Stimulated activated CD8-positive, alpha-beta memory T cell treated with anti-CD3 and anti-CD28 coated beads, Interleukin-7, amount 100 ng/mL, for 48 hours (primary cell): ENCODE results near the gene KRT2.
A peak's percentile ranks its signal among the peaks of the same experiment; 100 is the strongest.
"Not testable (repeated sequence)": the region's sequence is repeated elsewhere in the genome, so short reads cannot be mapped to it uniquely, and the experiment has no call there.

Experiments used
- DNase-seq, 2 donors: peaks; one replicate each; pipeline ENCODE4 v3.0.0-alpha.2; 2020; ENCODE audit warnings: low read depth in 1 of 2; ENCODE audit errors: extremely low read depth in 1 of 2

KRT2 gene

GRCh38 chr12:52685406-52685890 lies 33.4 kb upstream of the KRT2 start:
- no peak for DNase-seq

- no peak for DNase-seq
Observed at GRCh38 chr12:52684431-52684830, 32.4 kb upstream of the KRT2 start.

GRCh38 chr12:52683575-52684300 lies 31.7 kb upstream of the KRT2 start:
- DNase-seq, result no peak

GRCh38 chr12:52682938-52683574 lies 31.0 kb upstream of the KRT2 start:
- no peak for DNase-seq

- no peak for DNase-seq
Observed at GRCh38 chr12:52682381-52682660, 30.3 kb upstream of the KRT2 start.

GRCh38 chr12:52681526-52682380 lies 29.7 kb upstream of the KRT2 start:
- DNase-seq, result peak in 1 of 2 donors; percentile 20

GRCh38 chr12:52680363-52680762 lies 28.4 kb upstream of the KRT2 start, which contains the start of gene KRT1:
KRT1 (minus strand) TSS chr12:52680407; CDS start chr12:52680348, 59 bp downstream.
- no peak for DNase-seq

GRCh38 chr12:52679875-52680274 lies 27.9 kb upstream of the KRT2 start:
- DNase-seq, result no peak

- DNase-seq, result no peak
Observed at GRCh38 chr12:52677671-52678070, 25.7 kb upstream of the KRT2 start.

GRCh38 chr12:52677126-52677525 lies 25.1 kb upstream of the KRT2 start:
- DNase-seq, result no peak

GRCh38 chr12:52676163-52676562 lies 24.2 kb upstream of the KRT2 start:
- DNase-seq, result no peak

- no peak for DNase-seq
Observed at GRCh38 chr12:52675301-52675701, 23.3 kb upstream of the KRT2 start.

- no peak for DNase-seq
Observed at GRCh38 chr12:52674433-52674775, 22.4 kb upstream of the KRT2 start.

GRCh38 chr12:52673713-52674432 lies 21.9 kb upstream of the KRT2 start:
- DNase-seq, result no peak

- DNase-seq, result no peak
Observed at GRCh38 chr12:52673217-52673616, 21.2 kb upstream of the KRT2 start.

GRCh38 chr12:52672321-52672933 lies 20.4 kb upstream of the KRT2 start:
- DNase-seq, result no peak

GRCh38 chr12:52670961-52671360 lies 18.9 kb upstream of the KRT2 start:
- DNase-seq, result no peak

GRCh38 chr12:52670506-52670905 lies 18.5 kb upstream of the KRT2 start:
- DNase-seq, result no peak

- DNase-seq, result not testable (repeated sequence)
Observed at GRCh38 chr12:52669941-52670340, 17.9 kb upstream of the KRT2 start.

GRCh38 chr12:52669426-52669825 lies 17.4 kb upstream of the KRT2 start:
- DNase-seq, result no peak

GRCh38 chr12:52667931-52668330 lies 15.9 kb upstream of the KRT2 start:
- DNase-seq, result no peak
